ENCODE measurements around the gene HBM.

Gene HBM

GRCh38 chr16:189604-190186, 23.9 kb downstream of the HBM start:
- no peak overlapping the region for H3K27ac ChIP-seq (ENCODE audit: low read depth, low read length)
- H3K9me2 ChIP-seq (replicated peaks; ENCODE audit: insufficient read depth, low read length) = no peaks in the 10 kb centered on the region
- no peaks in the 10 kb centered on the region for H3K79me2 ChIP-seq (ENCODE audit: insufficient read depth, low read length)
- no peaks in the 10 kb centered on the region for H3K9me3 ChIP-seq (ENCODE audit: insufficient read depth, low read length)
- no peaks in the 10 kb centered on the region for H3K27me3 ChIP-seq (ENCODE audit: low read length)
- no peaks in the 10 kb centered on the region for H3K36me3 ChIP-seq (ENCODE audit: low read length)
- no peaks in the 10 kb centered on the region for H3F3A ChIP-seq (ENCODE audit: insufficient read depth)
- H3K4me2 ChIP-seq (ENCODE audit: low read depth, low read length, poor library complexity, severe bottlenecking) = no peak overlapping the region
- TF ChIP-seq EZH2phosphoT487 (conservative IDR thresholded peaks at IDR 0.05; ENCODE audit: low read length) = no peak
- TF ChIP-seq CTCF (IDR thresholded peaks at IDR 0.05; ENCODE audit: insufficient read depth, low read length, poor library complexity, severe bottlenecking) = no peak
- H3K9ac ChIP-seq (ENCODE audit: low read length) = no peak overlapping the region
- H4K20me1 ChIP-seq (ENCODE audit: low read depth, low read length) = no peaks in the 10 kb centered on the region
- no peak overlapping the region for H2AFZ ChIP-seq (ENCODE audit: low read depth, low read length, severe bottlenecking)
- H3K4me3 ChIP-seq (ENCODE audit: insufficient read depth, low read length, poor library complexity, severe bottlenecking) = no peak overlapping the region

GRCh38 chr16:191831-192230, 26.1 kb downstream of the HBM start:
- no peaks in the 10 kb centered on the region for H3F3A ChIP-seq (ENCODE audit: insufficient read depth)
- H2AFZ ChIP-seq (ENCODE audit: low read depth, low read length, severe bottlenecking) = no peak overlapping the region
- H3K79me2 ChIP-seq (ENCODE audit: insufficient read depth, low read length) = no peaks in the 10 kb centered on the region
- H3K9me3 ChIP-seq (ENCODE audit: insufficient read depth, low read length) = no peaks in the 10 kb centered on the region
- TF ChIP-seq EZH2phosphoT487 (conservative IDR thresholded peaks at IDR 0.05; ENCODE audit: low read length) = no peak
- no peak overlapping the region for H3K4me3 ChIP-seq (ENCODE audit: insufficient read depth, low read length, poor library complexity, severe bottlenecking)
- H3K4me2 ChIP-seq (ENCODE audit: low read depth, low read length, poor library complexity, severe bottlenecking) = no peak overlapping the region
- no peak overlapping the region for H3K27ac ChIP-seq (ENCODE audit: low read depth, low read length)
- H3K27me3 ChIP-seq (ENCODE audit: low read length) = no peaks in the 10 kb centered on the region
- no peaks in the 10 kb centered on the region for H3K9me2 ChIP-seq (replicated peaks; ENCODE audit: insufficient read depth, low read length)
- no peaks in the 10 kb centered on the region for H3K36me3 ChIP-seq (ENCODE audit: low read length)
- H3K9ac ChIP-seq (ENCODE audit: low read length) = no peak overlapping the region
- H4K20me1 ChIP-seq (ENCODE audit: low read depth, low read length) = no peaks in the 10 kb centered on the region

- Histone ChIP-seq H3K4me2 (ENCODE audit: low read depth, low read length, poor library complexity, severe bottlenecking) (no peak overlapping the region), H3K27ac (ENCODE audit: low read depth, low read length) (no peak overlapping the region), H3F3A (ENCODE audit: insufficient read depth) (no peaks in the 10 kb centered on the region), H3K9me3 (ENCODE audit: insufficient read depth, low read length) (no peaks in the 10 kb centered on the region), H4K20me1 (ENCODE audit: low read depth, low read length) (no peaks in the 10 kb centered on the region), H3K27me3 (ENCODE audit: low read length) (no peaks in the 10 kb centered on the region), H3K9ac (ENCODE audit: low read length) (no peak overlapping the region), H3K4me3 (ENCODE audit: insufficient read depth, low read length, poor library complexity, severe bottlenecking) (no peak overlapping the region), H2AFZ (ENCODE audit: low read depth, low read length, severe bottlenecking) (no peak overlapping the region), H3K79me2 (ENCODE audit: insufficient read depth, low read length) (no peaks in the 10 kb centered on the region), H3K36me3 (ENCODE audit: low read length) (no peaks in the 10 kb centered on the region), H3K9me2 (replicated peaks; ENCODE audit: insufficient read depth, low read length) (no peaks in the 10 kb centered on the region)
- TF ChIP-seq CTCF (IDR thresholded peaks at IDR 0.05; ENCODE audit: insufficient read depth, low read length, poor library complexity, severe bottlenecking) (no peak), EZH2phosphoT487 (conservative IDR thresholded peaks at IDR 0.05; ENCODE audit: low read length) (no peak)
These were observed 26.9 kb downstream of the HBM start for GRCh38 chr16:192686-193085.

- H4K20me1 ChIP-seq (ENCODE audit: low read depth, low read length) = no peaks in the 10 kb centered on the region
These were observed 27.7 kb downstream of the HBM start for GRCh38 chr16:193441-193840.

More at GRCh38 chr16:193441-193840, 27.7 kb downstream of the HBM start:
- TF ChIP-seq CTCF (IDR thresholded peaks at IDR 0.05; ENCODE audit: insufficient read depth, low read length, poor library complexity, severe bottlenecking) (no peak), EZH2phosphoT487 (conservative IDR thresholded peaks at IDR 0.05; ENCODE audit: low read length) (no peak)
- Histone ChIP-seq H3K9ac (ENCODE audit: low read length) (no peak overlapping the region), H3K9me2 (replicated peaks; ENCODE audit: insufficient read depth, low read length) (no peaks in the 10 kb centered on the region), H3K9me3 (ENCODE audit: insufficient read depth, low read length) (no peaks in the 10 kb centered on the region), H3K79me2 (ENCODE audit: insufficient read depth, low read length) (no peaks in the 10 kb centered on the region), H3F3A (ENCODE audit: insufficient read depth) (no peaks in the 10 kb centered on the region), H3K27me3 (ENCODE audit: low read length) (no peaks in the 10 kb centered on the region), H3K27ac (ENCODE audit: low read depth, low read length) (no peak overlapping the region), H3K36me3 (ENCODE audit: low read length) (0 out of 2 replicates have a peak, but pooled peaks cover 3% of the 10 kb centered on the region), H2AFZ (ENCODE audit: low read depth, low read length, severe bottlenecking) (no peak overlapping the region), H3K4me2 (ENCODE audit: low read depth, low read length, poor library complexity, severe bottlenecking) (no peak overlapping the region), H3K4me3 (ENCODE audit: insufficient read depth, low read length, poor library complexity, severe bottlenecking) (no peak overlapping the region)
